Fibroblast of the aortic adventitia (primary cell): Measurements from ENCODE around the gene DNAAF2. TPM values are rescaled to one million over a fixed set of nuclear protein-coding genes. Genes with fewer than 3 reads are reported as not detected.

Experiments used
- DNase-seq: peaks from one replicate; pipeline ENCODE4 v3.0.0-alpha.2; 2010; ENCODE audit warnings: low read depth
- H3K4me3 ChIP-seq: 2 replicates; pipeline ENCODE4 v1.5.1; 2011; ENCODE audit warnings: low read depth, mild to moderate bottlenecking, control low read depth, low read length, moderate library complexity
- total RNA-seq: library from RNA; depleted of rRNA; stranded (reverse); fragments of >200 nt; gene quantifications from 2 replicates; pipeline ENCODE4 v1.2.3, GENCODE V29; 2012; ENCODE audit warnings: low replicate concordance
- TF ChIP-seq, protein P1 (sequence below): IDR thresholded peaks from 2 replicates; pipeline ENCODE4 v1.5.1; 2011; ENCODE audit warnings: mild to moderate bottlenecking, low read length, control low read depth, inconsistent platforms; ENCODE audit not compliant: insufficient read depth

Gene DNAAF2
- total RNA-seq, 1 donor = 10.5 TPM

DNA sequence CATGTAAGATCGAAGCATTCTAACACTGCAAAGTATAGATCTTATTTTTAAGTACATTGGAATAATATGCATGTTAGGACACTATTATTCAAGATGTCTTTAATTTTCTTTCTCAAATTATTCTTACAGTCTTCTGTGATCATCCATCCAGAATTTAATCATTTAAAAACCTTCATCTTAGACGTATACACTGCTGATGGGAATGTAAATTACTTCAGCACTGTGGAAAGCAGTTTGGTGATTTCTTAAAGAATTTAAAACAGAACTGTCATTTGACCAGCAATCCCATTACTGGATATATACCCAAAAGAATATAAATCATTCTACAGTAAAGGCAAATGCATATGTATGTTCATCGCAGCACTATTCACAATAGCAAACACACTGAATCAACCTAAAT lies 45.7 kb downstream of the DNAAF2 start:
- DNase-seq = no peak
- H3K4me3 ChIP-seq = no peak overlapping the region
- TF ChIP-seq, protein P1, sequence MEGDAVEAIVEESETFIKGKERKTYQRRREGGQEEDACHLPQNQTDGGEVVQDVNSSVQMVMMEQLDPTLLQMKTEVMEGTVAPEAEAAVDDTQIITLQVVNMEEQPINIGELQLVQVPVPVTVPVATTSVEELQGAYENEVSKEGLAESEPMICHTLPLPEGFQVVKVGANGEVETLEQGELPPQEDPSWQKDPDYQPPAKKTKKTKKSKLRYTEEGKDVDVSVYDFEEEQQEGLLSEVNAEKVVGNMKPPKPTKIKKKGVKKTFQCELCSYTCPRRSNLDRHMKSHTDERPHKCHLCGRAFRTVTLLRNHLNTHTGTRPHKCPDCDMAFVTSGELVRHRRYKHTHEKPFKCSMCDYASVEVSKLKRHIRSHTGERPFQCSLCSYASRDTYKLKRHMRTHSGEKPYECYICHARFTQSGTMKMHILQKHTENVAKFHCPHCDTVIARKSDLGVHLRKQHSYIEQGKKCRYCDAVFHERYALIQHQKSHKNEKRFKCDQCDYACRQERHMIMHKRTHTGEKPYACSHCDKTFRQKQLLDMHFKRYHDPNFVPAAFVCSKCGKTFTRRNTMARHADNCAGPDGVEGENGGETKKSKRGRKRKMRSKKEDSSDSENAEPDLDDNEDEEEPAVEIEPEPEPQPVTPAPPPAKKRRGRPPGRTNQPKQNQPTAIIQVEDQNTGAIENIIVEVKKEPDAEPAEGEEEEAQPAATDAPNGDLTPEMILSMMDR = no peak

DNA sequence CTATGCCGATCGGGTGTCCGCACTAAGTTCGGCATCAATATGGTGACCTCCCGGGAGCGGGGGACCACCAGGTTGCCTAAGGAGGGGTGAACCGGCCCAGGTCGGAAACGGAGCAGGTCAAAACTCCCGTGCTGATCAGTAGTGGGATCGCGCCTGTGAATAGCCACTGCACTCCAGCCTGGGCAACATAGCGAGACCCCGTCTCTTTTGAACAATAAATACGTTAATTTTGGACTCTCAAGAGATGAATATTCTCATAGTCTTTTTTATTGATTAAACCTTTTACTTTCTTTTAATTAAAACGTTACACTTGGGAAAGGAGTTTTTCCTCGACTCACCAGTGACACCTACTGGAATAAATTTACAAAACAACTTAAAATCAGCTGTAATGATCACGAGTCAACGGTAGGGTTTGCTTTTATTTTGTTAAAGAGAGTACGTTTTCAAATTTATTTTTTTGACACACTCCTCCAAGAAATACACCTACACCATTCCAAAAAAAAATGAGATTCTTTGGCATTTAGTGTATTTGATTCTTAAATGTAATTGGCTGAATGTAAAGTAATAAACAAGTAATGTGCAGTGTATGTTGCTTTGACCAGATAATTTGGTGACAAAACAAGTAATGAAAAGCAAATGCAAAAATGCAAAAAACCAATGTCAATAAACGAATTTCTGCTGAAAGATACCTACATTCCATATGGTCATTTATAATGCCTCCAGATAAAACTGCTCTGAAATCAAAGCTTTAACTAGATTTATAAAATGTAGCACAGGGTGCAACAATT lies 48.2 kb downstream of the DNAAF2 start:
- peak overlapping the region; percentile 31 for H3K4me3 ChIP-seq
- DNase-seq = peak; percentile 91
- TF ChIP-seq, protein P1 = peak; percentile 67

DNA sequence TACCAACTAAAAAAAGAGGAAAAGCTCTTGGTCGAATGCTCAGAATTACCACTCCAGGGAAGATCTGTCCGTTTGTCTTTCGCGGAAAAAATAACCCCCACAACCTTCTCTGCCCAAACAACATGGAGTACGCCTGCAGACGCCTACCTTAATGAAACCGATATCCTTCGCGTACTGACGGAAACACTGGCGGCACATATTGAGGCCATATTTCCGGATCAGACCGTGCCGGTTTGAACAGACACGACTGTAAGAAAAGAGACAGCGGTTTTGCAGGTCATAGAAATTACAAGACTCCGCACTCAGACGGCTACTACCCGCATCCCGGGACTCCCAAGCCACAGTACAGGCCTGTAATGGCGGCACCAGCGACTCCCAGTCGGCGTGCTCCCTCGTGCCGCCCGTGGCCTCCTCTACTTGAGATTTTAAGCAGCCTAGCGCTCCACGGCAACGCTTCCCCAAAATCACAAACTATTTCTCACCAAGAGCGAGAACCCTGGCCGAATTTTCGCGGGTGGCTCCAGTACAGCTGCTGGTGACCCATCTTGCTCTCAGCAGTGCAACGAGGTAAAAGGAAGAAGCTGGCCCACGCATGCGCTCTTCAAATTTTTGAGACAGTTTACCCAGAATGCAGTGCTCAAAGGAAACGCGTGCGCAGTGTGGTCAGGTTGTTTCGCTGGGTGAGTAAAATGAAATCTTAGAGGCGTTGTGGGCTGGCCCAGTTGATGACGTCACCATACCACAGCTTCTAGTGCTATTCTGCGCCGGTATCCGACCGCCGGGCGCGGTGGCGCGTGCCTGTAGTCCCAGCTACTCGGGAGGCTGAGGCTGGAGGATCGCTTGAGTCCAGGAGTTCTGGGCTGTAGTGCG lies 49.0 kb downstream of the DNAAF2 start, which contains the start of gene RPS29:
RPS29 (minus strand) TSS at position 578 of the 870 bp plus-strand sequence; CDS start at position 544, 34 bp downstream.
- DNase-seq = peak; percentile 100
- TF ChIP-seq, protein P1 = no peak
- H3K4me3 ChIP-seq = peak within 1 kb of the TSS; percentile 89

DNA sequence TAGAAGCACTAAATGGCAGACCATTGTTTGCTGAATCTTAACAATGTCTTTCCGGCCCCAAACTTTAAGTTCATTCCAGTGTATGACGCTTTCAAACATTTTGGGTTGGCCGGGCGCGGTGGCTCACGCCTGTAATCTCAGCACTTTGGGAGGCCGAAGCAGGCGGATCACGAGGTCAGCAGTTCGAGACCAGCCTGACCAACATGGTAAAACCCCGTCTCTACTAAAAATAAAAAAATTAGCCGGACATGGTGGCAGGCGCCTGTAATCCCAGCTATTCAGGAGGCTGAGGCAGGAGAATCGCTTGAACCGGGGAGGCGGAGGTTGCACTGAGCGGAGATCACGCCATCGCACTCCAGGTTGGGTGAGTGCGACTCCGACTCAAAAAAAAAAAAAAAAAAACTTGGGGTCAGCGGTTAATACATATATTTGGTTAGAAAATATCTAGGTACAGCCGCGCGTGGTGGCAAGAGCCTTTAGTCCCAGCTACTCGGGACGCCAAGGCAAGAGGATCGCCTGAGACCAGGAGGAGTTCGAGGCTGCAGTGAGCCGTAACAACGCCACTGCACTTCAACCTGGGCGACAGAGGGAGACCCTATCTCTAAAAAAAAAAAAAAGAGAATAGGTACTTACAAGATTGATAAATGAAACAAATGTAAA lies 49.9 kb downstream of the DNAAF2 start:
- DNase-seq = peak; percentile 60
- H3K4me3 ChIP-seq = peak overlapping the region; percentile 89

DNA sequence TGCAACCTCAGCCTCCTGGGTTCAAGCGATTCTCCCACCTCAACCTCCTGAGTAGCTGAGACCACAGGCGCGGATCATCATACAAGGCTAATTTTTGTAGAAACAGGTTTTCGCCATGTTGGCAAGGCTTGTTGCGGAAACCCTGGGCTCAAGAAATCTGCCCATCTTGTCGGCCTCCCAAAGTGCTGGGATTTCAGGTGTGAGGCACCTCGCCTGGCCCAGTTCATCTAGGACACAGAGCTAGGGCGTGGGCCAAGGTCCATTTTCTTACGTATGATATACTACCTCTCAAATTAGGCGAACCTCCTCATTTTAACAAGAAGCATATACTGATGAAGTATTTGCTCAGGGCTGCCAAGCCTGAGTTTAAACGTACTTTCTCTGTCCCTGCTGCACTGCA lies 51.0 kb downstream of the DNAAF2 start:
- peak overlapping the region; percentile 89 for H3K4me3 ChIP-seq
- TF ChIP-seq, protein P1 = no peak
- DNase-seq = no peak

DNA sequence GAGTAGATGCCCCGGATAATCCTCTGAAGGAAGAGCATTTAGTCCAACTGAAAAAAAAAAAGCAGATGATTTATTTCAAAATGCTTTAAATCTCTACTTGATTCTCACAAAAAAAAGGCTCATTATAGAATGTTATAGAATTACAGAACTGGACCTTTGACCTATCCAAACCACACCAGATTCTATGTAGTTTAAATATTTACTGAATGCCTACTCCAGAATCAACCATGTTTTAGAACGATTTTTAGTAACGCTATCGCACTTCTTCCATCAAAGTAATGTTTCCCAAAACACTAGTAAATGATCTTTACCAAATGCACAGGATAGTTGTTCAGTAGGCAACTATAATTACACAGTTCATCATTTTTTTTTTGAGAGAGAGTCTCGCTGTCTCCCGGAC lies 51.4 kb downstream of the DNAAF2 start:
- no peak for DNase-seq
- no peak overlapping the region for H3K4me3 ChIP-seq
- TF ChIP-seq, protein P1 = no peak
